Ishikawa (cell line): ENCODE data around the gene CUL3.

ENCODE experiments used
- CEBPB ChIP-seq: IDR thresholded peaks from 2 replicates; pipeline ENCODE4 v1.6.1; 2012
- CREB1 ChIP-seq: IDR thresholded peaks from 2 replicates; pipeline ENCODE4 v1.6.1; 2012; ENCODE audit warnings: low read depth
- EGR1 ChIP-seq: IDR thresholded peaks from 2 replicates; pipeline ENCODE4 v1.6.1; 2012
- EP300 ChIP-seq: IDR thresholded peaks from 2 replicates; pipeline ENCODE4 v1.6.1; 2012; ENCODE audit warnings: borderline replicate concordance
- FOXM1 ChIP-seq: IDR thresholded peaks from 2 replicates; pipeline ENCODE4 v1.6.1; 2012; ENCODE audit warnings: low read depth, borderline replicate concordance
- MAX ChIP-seq: IDR thresholded peaks from 2 replicates; pipeline ENCODE4 v1.6.1; 2012
- REST ChIP-seq: IDR thresholded peaks from 2 replicates; pipeline ENCODE4 v1.6.1; 2012; ENCODE audit warnings: low read depth, mild to moderate bottlenecking
- YY1 ChIP-seq: IDR thresholded peaks from 2 replicates; pipeline ENCODE4 v1.6.1; 2012; ENCODE audit warnings: low read depth

GRCh38 chr2:224551693-224552092 is 33.5 kb downstream of the CUL3 start:
- TF ChIP-seq YY1: no peak
- TF ChIP-seq MAX: no peak
- no peak for TF ChIP-seq CEBPB
- no peak for TF ChIP-seq EP300
- TF ChIP-seq CREB1: no peak
- no peak for TF ChIP-seq REST
- TF ChIP-seq FOXM1: no peak
- no peak for TF ChIP-seq EGR1
